A673 (cell line): ENCODE results near the gene PIAS4.

Experiments used
- CTCF ChIP-seq: fragments of 300-800, 200-600 bp; sonication (generic); conservative IDR thresholded peaks from 2 replicates; pipeline ENCODE4 v1.5.1; 2017; ENCODE audit warnings: low read depth, mild to moderate bottlenecking, antibody characterized with exemption, low read length, moderate library complexity, mixed read lengths
- EZH2 ChIP-seq: fragments of 200-600 bp; sonication (generic); IDR thresholded peaks from 2 replicates; pipeline ENCODE4 v1.6.1; 2017; ENCODE audit warnings: borderline replicate concordance, low read depth, mild to moderate bottlenecking, mixed read lengths, antibody characterized with exemption, low read length; ENCODE audit not compliant: poor library complexity, severe bottlenecking

GRCh38 chr19:4046946-4047683, 39.6 kb downstream of the PIAS4 start:
- TF ChIP-seq CTCF (no peak), EZH2 (no peak)
